Fibroblast of pulmonary artery (primary cell): ENCODE results near the gene PPP4R1.

Experiments used
- DNase-seq: peaks from one replicate; pipeline ENCODE4 v3.0.0-alpha.2; 2010; ENCODE audit warnings: low read depth
- H3K4me3 ChIP-seq: replicated peaks from 2 replicates; pipeline ENCODE4 v1.5.1; 2011; ENCODE audit warnings: low read depth, mild to moderate bottlenecking, control low read depth, low read length, moderate library complexity
- CTCF ChIP-seq: IDR thresholded peaks from 2 replicates; pipeline ENCODE4 v1.5.1; 2011; ENCODE audit warnings: mild to moderate bottlenecking, control low read depth, low read length, inconsistent platforms; ENCODE audit errors: missing control alignments

Gene PPP4R1

GRCh38 chr18:9575558-9575957, 38.8 kb downstream of the PPP4R1 start:
- peak; percentile 96 for TF ChIP-seq CTCF
- DNase-seq = peak; percentile 99
- no peak overlapping the region for H3K4me3 ChIP-seq

- no peak for DNase-seq
- TF ChIP-seq CTCF = no peak
- no peak overlapping the region for H3K4me3 ChIP-seq
Measured at GRCh38 chr18:9574473-9575115, 39.8 kb downstream of the PPP4R1 start.

GRCh38 chr18:9571546-9571945, 42.8 kb downstream of the PPP4R1 start:
- TF ChIP-seq CTCF = no peak
- DNase-seq = no peak
- H3K4me3 ChIP-seq = no peak overlapping the region

GRCh38 chr18:9570255-9570654, 44.1 kb downstream of the PPP4R1 start:
- DNase-seq = no peak
- no peak for TF ChIP-seq CTCF
- H3K4me3 ChIP-seq = no peak overlapping the region

- no peak for DNase-seq
- no peak for TF ChIP-seq CTCF
- H3K4me3 ChIP-seq = no peak overlapping the region
Measured at GRCh38 chr18:9569178-9569577, 45.2 kb downstream of the PPP4R1 start.

GRCh38 chr18:9568186-9568585, 46.2 kb downstream of the PPP4R1 start:
- no peak for DNase-seq
- no peak for TF ChIP-seq CTCF
- H3K4me3 ChIP-seq = no peak overlapping the region

GRCh38 chr18:9565407-9565806, 49.0 kb downstream of the PPP4R1 start:
- no peak for DNase-seq
- no peak overlapping the region for H3K4me3 ChIP-seq
- TF ChIP-seq CTCF = no peak
